AG09319 (cell line): Measurements from ENCODE around the gene SPON1.

Source experiments
- DNase-seq: peaks from one replicate; pipeline ENCODE4 v3.0.0-alpha.2; 2010; ENCODE audit warnings: low read depth; ENCODE audit errors: extremely low read depth
- TF ChIP-seq, protein P1 (sequence below): IDR thresholded peaks from 2 replicates; pipeline ENCODE4 v1.5.1; 2011; ENCODE audit warnings: low read depth, mild to moderate bottlenecking, inconsistent platforms, low read length, moderate library complexity

SPON1 gene

DNA sequence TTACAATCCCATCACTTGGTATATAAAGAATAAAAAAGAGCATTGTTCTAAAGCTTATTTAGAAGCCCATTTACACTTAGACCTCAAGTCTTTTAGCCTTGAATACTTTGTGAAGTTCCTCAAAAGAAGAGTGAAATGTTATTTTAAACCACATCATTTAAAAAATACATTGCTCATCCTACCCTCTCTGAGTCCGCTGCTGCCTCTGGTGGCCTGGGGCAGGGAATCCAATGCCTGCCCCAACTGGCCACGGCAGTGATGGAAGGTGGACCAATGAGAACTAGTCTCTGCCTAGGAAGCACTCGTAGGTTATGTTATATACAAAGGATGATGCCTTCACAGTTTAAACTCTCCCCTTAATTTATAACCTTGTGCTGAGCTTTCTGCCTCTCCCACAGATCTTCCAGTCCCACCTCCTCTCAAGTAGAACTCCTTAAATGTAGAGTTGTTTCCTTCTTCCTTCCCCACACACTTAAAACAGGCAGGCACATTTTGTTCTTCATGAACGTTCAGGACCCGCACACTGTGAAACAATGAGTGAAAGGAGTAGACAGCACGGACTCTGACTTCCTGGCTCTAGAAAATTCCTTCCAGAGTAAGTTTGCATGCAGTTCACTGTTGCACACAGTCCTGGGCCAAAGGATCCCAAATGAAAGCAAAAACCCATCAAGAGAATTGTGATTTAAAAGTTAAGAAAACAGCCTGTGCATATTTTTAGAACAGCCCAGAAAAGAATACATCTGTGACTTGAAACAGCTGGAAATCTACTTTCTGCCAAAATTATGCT lies 228.7 kb downstream of the SPON1 start:
- TF ChIP-seq, protein P1, sequence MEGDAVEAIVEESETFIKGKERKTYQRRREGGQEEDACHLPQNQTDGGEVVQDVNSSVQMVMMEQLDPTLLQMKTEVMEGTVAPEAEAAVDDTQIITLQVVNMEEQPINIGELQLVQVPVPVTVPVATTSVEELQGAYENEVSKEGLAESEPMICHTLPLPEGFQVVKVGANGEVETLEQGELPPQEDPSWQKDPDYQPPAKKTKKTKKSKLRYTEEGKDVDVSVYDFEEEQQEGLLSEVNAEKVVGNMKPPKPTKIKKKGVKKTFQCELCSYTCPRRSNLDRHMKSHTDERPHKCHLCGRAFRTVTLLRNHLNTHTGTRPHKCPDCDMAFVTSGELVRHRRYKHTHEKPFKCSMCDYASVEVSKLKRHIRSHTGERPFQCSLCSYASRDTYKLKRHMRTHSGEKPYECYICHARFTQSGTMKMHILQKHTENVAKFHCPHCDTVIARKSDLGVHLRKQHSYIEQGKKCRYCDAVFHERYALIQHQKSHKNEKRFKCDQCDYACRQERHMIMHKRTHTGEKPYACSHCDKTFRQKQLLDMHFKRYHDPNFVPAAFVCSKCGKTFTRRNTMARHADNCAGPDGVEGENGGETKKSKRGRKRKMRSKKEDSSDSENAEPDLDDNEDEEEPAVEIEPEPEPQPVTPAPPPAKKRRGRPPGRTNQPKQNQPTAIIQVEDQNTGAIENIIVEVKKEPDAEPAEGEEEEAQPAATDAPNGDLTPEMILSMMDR = no peak; the same call in 1 of the 2 replicates
- no peak for DNase-seq

DNA sequence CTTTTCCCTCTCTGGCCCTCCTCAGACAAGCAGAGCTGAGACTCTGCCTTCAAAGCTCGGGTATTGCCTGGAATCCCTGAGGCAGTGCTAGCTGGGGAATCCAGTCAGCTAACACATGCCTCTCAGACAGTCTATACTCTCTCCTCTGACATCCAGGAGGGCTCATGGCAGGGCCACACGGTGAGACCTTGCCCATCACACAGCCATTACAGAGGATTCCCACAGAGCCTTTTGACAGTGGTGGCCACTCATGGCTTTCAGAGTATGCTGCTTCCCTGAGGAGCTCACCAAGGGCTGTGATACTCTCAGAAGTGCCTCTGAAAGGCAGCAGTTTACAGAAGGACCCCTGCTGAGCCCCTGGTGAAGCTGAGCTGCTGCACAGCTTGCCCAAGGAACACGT lies 231.1 kb downstream of the SPON1 start:
- TF ChIP-seq, protein P1 = no peak
- DNase-seq = no peak

DNA sequence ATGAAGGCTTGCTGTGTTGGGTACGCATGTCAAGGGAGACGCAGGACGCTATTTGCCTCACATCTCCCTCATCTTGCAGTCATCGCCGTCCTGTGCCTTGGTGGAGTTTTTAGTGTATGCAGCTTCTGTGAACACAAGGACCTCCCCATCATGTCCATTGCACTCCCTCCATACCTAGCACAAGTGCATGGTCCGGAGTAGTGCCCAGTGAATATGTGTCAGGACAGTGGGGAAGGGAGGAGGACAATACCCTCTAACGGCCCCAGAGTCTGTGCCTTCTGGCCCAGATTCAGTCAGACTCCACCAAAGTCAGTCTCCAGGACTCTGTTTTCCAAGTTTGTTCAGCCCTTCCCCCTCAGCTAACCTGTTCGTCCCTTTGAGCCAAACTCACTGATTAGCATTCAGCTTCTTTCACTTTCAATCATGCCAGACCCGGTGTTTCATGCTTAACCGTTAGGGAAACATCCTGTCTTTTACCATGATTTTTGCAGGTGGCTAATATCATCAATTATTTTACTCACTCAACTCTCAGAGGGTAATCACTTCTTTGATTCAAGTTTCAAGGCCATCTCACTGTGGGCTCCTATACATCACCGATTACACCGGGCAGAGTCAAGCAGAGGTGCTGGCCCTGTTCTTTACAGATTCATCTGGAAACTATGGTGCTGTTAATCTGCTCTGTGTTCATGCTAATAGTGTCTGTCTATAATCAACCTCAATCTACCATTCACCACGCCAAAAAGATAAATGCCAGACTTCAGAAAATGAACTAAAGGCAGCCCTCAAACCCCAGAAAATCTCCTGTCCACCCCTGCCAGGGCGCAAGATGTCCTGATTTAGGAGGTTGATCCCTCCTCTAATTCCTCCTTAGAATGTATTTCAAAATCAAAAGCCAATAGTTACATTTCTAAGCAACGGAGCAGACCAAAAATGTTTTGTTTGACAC lies 240.0 kb downstream of the SPON1 start:
- DNase-seq = no peak

DNA sequence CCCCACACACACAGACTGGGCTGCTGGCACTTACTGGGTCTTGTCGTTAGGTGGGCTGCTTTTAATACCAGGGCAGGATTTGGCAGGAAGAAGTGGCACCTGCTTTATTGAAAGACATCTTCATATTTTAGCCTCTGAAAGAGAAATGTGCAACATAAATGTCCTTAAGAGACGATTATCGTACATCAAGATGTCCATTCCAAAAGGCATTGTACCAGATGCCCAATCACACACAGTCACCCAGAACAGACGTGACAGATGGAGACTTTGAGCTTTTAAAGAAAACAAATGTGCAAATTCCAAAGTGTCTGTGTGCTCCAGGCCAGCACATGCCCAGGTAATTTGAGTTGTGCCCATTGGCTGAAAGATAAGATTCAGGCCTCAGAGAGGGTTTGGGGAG lies 240.8 kb downstream of the SPON1 start:
- DNase-seq = no peak
- TF ChIP-seq, protein P1 = no peak

More for the DNA sequence above, 240.0 kb downstream of the SPON1 start:
- TF ChIP-seq, protein P1 = no peak

DNA sequence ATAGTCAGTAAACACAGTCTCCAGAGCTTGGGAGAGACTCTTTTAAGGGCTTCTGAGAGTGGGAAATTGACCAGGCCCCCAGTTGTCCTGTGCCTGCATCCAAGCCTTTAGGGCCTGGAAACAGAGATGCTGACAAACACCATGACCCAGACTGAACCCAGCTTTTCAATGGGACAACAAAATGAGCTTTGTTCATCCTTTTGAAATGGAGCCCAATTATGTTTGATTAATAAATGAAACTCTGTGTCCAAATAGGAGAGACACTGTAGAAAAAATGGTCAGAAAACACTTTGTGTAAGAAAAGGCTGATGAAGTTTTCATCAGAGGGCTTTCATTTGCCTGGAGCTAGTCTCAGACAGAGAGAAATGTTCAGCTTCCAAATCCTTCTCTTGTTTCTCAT lies 250.5 kb downstream of the SPON1 start:
- no peak for DNase-seq
- TF ChIP-seq, protein P1 = no peak

DNA sequence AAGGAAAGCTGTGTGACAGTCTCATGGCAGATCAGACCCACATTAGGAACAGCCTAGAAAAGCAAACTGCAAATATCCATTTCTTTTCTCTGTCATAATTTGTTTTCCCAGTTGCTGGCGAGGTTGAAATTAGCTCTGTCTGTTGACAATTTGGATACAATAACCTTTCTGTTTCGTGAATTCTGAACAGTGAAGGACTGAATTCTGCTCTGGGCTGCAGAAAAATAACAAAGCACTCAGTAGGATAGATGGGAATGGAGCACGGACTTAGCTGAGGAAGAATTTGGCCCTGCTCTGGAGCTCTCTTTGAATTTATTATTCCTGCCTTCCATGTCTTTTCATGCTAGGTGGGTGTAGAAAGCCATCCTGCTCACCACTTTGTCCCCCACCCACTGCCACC lies 256.2 kb downstream of the SPON1 start:
- no peak for DNase-seq
- TF ChIP-seq, protein P1 = no peak
